Tibial nerve (tissue), 3 donors: ENCODE data around the gene RIMS1.

ENCODE experiments used
- POLR2A ChIP-seq, 2 donors: fragments of 450-650 bp; IDR thresholded peaks; one replicate each; pipeline ENCODE4 v1.6.1; 2017; ENCODE audit warnings: antibody characterized with exemption in 2 of 2, mild to moderate bottlenecking in 2 of 2, moderate library complexity in 2 of 2
- TF ChIP-seq, protein P1 (sequence below), 5 experiments: fragments of 200-600 bp in 3 of 5; fragments of 450-650 bp in 2 of 5; sonication (generic) in 3 of 5; IDR thresholded peaks; one replicate each; pipeline ENCODE4 v1.5.1; 2016 to 2019; ENCODE audit warnings: antibody characterized with exemption in 5 of 5, mild to moderate bottlenecking in 3 of 5, moderate library complexity in 2 of 5

DNA sequence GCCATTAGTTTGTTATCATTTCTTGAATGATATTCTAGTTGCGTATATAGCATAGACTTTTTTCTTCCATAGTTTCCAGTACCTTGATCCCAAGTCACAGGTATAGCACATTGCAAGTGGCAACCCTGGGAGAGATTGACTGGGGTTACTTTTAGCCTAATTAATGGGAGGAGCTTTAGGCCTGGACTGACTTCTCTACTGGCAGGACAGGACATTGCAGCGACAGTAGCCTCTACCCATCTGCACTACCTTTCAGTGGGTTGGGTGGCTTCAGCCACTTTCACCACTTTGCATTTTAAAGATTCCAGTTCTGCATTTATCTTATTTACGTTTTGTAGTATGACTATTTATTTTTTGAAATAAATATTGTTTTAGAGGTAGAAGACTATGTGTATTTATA is 320.3 kb downstream of the RIMS1 start:
- TF ChIP-seq, protein P1, sequence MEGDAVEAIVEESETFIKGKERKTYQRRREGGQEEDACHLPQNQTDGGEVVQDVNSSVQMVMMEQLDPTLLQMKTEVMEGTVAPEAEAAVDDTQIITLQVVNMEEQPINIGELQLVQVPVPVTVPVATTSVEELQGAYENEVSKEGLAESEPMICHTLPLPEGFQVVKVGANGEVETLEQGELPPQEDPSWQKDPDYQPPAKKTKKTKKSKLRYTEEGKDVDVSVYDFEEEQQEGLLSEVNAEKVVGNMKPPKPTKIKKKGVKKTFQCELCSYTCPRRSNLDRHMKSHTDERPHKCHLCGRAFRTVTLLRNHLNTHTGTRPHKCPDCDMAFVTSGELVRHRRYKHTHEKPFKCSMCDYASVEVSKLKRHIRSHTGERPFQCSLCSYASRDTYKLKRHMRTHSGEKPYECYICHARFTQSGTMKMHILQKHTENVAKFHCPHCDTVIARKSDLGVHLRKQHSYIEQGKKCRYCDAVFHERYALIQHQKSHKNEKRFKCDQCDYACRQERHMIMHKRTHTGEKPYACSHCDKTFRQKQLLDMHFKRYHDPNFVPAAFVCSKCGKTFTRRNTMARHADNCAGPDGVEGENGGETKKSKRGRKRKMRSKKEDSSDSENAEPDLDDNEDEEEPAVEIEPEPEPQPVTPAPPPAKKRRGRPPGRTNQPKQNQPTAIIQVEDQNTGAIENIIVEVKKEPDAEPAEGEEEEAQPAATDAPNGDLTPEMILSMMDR (IDR thresholded peaks at IDR 0.05), result no peak
- TF ChIP-seq POLR2A (IDR thresholded peaks at IDR 0.05), result no peak
